Measurements from ENCODE around the gene ARHGAP32.
"Not testable (repeated sequence)": the region's sequence is repeated elsewhere in the genome, so short reads cannot be mapped to it uniquely, and the experiment has no call there.

- TF ChIP-seq, protein P1, sequence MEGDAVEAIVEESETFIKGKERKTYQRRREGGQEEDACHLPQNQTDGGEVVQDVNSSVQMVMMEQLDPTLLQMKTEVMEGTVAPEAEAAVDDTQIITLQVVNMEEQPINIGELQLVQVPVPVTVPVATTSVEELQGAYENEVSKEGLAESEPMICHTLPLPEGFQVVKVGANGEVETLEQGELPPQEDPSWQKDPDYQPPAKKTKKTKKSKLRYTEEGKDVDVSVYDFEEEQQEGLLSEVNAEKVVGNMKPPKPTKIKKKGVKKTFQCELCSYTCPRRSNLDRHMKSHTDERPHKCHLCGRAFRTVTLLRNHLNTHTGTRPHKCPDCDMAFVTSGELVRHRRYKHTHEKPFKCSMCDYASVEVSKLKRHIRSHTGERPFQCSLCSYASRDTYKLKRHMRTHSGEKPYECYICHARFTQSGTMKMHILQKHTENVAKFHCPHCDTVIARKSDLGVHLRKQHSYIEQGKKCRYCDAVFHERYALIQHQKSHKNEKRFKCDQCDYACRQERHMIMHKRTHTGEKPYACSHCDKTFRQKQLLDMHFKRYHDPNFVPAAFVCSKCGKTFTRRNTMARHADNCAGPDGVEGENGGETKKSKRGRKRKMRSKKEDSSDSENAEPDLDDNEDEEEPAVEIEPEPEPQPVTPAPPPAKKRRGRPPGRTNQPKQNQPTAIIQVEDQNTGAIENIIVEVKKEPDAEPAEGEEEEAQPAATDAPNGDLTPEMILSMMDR (IDR thresholded peaks at IDR 0.05), result not testable (repeated sequence)
- not testable (repeated sequence) for TF ChIP-seq POLR2A (IDR thresholded peaks at IDR 0.05)
Observed at GRCh38 chr11:129128881-129129620, 63.1 kb downstream of the ARHGAP32 start.

Measured in heart left ventricle (tissue), 13 donors.